HTR-8/SVneo (cell line): ENCODE results near the gene PAOX.

Source experiments
- DNase-seq: peaks from one replicate; pipeline ENCODE4 v3.0.0; 2011; ENCODE audit warnings: low spot score, mixed read lengths; ENCODE audit not compliant: insufficient read length
- FAIRE-seq: peaks from 2 replicates; lab custom pipeline; 2011; peaks lifted over from hg19 to GRCh38; lab: Jason Lieb, UNC

The PAOX gene

DNA sequence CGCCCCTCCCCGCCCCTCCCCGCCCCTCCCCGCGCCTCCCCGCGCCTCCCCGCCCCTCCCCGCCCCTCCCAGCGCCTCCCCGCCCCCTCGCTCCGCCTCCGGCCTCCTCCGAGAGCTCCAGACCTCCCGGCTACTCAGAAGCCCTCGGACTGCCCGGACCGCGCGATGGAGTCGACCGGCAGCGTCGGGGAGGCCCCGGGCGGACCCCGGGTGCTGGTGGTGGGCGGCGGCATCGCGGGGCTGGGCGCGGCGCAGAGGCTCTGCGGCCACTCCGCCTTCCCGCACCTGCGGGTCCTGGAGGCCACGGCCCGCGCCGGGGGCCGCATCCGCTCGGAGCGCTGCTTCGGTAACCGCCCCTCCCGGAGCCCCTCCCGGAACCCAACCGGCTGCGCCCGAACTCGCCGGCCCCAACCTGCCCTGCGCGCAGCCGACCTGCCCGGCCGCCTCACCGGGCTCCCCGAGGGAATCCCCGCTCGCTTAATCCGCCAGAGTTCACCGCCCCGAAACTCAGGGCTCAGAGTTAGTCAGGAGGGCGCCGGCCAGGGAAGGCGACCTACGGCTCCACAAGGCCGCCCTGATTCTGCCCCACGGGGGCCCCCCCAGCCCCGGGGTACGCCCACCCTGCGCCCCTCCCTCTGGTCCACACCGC, at the start of gene PAOX:
TSS of gene PAOX (plus strand) at position 111 of the 649 bp plus-strand sequence. CDS start at position 166, 55 bp downstream.
- no peak for FAIRE-seq

DNA sequence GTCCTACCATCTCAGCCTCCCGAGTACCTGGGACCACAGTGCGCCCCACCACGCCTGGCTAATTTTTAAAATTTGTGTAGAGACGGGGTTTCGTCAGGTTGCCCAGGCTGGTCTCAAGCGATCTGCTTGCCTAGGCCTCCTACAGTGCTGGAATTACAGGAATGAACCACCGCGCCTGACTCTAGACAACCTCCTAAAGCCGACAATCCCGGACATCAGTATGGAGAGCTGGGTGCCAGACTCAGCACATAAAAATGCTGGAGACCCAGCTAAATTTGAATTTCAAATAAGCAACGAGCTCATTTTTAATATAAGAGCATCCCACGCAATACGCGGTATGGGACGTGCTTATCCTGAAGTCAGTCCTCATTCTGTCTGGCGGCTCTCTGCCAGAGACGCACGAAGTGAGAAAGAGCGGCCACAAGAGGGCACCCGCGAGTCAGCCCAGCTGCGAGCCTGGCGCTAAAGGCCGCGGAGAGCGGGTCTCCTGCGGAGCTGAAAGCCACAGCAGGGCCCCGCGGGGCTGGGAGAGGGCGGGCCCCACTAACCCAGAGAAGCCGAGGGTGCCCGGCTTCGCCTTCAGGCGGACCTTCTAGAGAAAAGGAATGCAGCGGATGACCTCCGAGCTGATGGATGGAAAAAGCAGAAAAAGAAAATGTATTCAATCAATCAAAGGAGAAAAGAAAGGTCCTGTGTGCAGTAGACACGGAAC, 49.4 kb upstream of the PAOX start:
- FAIRE-seq (no peak), DNase-seq (peak; percentile 70)

More for the DNA sequence above, at the start of gene PAOX:
- DNase-seq, result peak; percentile 67

DNA sequence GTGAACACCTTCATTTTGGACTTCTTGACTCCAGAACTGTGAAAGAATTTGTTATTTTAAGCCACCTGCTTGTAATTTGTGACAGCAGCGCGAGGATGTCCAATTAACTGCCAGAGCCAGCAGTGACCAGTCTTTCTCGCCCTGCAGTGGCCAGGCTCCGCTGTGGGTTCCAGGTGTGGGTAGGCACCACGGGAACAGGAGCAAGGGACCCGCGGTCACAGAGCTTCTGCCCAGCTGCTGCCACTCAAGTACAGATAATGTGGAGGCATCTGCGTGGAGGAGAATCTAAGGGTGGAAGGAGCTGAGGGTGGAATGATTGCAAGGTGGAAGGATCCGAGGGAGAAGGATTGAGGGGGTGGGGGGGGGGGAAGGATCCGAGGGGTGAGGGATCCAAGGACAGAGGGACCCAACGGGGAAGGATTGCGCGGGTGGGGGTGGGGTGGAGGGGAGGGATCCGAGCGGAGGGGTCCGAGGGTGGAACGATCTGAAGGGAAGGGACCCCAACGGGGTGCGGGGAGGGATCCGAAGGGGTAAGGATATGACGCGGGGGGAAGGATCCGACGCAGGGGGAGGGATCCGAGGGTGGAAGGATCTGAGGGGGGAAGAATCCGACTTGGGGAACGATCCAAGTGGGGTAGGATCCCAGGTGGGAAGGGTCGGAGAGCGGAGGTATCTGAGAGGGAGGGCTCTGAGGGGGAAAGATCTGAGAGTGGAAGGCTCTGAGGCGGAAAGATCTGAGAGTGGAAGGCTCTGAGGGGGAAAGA, 45.9 kb upstream of the PAOX start:
- FAIRE-seq (no peak), DNase-seq (no peak)

- DNase-seq, result no peak
- FAIRE-seq, result no peak
Measured at GRCh38 chr10:133334503-133335245, 44.4 kb upstream of the PAOX start.

DNA sequence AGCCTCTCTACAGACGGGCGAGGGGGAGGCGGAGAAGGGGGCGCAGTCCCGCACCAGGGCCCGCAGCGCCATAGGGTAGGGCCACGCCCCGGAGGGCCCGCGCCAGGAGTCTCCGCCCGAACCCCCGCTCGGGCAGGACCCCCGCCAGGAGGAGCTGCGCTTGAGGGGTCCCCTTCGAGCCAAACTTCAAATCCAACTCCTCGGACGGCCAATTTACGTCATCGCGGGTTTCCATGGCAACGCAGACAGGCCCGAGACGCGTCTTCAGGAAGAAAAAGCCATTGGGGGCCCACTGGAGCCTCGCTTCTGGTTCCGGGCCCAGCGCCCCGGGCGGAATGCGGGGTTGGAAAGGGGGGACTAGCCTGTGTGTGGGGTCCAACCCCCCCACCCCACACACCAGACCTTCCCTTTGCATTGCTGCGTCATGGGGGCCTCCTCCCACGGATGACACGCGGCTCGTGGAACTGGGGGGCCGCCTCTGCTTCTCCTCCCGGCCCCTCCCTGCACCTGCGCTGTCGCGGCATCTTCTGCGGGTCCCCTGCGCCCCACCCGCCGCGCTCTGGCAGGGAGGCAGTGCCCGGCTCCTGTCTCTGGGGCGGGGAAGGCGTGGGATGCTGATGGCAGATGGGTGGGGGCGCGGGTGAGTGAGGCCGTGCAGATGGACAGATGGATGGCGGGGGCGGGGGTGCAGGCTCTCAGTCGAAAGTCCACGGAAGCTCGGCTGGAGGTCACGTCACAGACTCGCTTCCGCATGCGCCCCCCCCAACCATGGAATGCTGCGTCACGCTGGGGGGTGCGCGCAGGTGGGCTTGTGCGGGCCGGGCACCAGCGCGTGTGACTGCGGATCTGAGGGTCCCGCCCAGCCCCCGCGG, 43.6 kb upstream of the PAOX start:
- DNase-seq (no peak), FAIRE-seq (no peak)

- FAIRE-seq (no peak), DNase-seq (no peak)
Measured at GRCh38 chr10:133336118-133336576, 42.9 kb upstream of the PAOX start.

DNA sequence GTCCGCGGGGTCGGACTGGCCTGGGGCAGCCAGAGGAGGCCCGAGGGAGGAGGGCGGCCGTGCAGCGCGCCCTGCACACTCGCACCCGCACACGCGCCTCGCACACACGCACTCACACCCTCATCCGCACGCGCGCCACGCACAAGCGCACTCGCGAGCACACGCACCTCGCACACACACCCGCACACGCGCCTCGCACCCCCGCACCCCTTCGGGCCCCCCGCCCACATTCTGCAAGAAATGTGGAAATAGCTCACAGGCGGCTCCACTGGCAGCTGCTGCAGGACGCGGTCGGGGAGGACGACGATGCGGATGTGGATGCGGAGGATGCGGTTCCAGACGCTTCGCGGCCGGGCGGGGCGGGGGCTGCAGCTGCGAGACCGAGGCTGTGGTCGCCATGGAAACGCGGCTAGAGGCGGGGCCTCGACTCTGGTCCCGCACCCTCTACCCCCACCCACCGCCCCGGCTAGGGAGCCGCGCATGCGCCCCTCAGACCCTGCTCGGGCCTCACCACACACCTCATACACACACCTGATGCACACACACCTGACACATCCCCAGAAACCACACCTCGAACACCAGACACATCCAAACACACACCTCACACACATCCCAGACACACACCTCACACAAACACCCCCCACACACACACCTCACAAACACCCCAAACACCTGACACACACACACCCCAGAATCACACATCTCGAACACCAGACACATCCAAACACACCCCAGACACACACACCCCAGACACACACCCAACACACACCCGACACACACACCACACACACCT, 42.3 kb upstream of the PAOX start, which contains the start of gene CALY:
TSS of gene CALY (minus strand) at position 320 of the 793 bp plus-strand sequence. CDS start 7,907 bp downstream, outside the sequence.
- FAIRE-seq, result no peak

DNA sequence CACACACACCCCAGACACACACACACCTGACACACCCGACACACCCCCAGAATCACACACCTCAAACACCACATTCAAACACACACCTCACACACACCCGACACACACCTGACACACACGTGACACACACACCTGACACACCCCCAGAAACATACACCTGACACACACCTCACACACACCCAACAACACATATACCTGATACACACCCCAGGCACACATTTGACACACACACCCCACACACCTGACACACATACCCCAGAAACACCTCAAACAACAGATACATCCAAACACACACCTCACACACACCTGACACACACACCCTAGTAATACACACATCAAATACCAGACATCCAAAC, 41.7 kb upstream of the PAOX start:
- FAIRE-seq (peak; percentile 68), DNase-seq (no peak)

More for the DNA sequence above, 42.3 kb upstream of the PAOX start, which contains the start of gene CALY:
- no peak for DNase-seq

DNA sequence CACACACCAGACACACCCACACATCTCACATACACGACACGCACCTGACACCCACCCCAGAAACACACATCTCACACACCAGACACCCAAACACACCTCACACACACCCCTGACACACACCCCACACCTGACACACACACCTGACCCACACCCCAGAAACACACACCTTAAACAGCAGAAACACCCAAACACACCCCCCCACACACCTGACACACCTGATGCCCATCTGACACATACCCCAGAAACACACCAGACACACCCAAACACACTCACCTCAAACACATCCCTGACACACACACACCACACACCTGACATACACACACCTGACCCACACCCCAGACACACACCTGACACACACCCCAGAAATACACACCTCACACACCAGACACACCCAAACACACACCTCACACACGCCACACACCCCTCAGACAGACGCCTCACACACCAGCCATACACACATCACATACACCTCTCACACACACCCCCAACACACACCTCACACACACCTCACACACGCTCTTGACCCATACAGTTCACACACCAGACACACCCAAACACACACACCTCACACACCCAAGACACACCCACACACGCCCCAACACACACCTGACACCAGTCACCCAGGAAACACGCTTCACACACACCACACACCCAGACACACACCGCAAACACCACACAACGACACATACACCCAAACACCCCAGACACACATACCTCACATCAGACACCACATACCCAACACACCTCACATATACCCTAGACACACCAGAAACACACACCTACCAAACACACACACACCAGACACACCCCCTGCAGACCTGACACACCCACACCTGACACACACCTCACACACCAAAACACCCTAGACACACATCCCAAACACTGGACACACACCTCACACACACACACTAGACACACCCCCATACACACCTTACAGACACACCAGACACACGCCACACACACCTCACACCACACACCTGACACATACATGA, 40.7 kb upstream of the PAOX start:
- peak; percentile 86 for FAIRE-seq
- no peak for DNase-seq

DNA sequence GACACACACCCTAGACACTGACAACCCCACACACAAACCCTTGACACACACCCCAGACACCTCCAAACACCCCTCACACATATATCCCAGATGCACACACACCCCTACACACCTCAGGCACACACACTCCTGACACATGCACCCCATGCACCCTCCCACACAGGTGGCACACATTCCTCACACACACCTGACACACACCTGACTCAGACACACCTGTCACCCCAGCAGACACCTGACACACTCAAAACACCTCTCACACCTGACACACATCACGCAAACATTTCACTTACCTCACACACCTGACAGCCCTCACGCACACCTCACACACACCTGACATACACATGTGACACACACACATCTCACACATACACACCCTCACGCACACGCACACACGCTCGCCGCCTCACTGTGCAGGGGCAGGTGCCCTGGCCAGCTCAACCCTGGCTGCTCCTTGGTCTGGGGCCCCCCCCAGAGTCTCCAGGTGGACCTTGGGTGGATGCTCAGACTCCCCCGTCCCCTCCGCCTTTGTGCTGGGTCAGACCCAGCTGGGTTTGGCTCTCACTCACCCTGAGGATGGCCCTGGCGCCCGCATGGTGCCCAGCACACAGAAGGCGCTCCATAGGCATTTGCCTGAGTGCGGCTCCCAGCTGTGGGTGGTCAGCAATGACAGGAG, 39.2 kb upstream of the PAOX start:
- FAIRE-seq, result peak; percentile 66
- DNase-seq, result no peak

DNA sequence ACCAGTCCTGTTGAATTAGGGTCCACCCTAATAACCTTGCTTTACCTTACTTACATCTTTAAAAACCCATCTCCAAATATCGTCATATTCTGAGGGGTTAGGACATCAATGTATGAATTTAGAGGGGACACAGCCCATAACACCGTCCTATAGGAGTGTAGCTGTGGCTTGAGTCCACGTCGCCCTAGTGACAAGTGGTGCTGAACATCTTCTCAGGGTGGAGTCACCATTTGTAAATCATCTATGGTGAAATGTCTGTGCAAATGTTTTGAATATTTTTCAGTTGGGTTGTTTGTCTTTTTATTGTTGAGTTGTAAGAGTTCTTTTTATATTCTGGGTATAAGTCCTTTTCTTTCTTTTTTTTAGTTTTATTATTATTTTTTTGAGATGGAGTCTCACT, 37.1 kb upstream of the PAOX start:
- no peak for FAIRE-seq
- DNase-seq, result no peak

GRCh38 chr10:133342942-133343341, 36.1 kb upstream of the PAOX start:
- no peak for DNase-seq
- FAIRE-seq, result no peak

DNA sequence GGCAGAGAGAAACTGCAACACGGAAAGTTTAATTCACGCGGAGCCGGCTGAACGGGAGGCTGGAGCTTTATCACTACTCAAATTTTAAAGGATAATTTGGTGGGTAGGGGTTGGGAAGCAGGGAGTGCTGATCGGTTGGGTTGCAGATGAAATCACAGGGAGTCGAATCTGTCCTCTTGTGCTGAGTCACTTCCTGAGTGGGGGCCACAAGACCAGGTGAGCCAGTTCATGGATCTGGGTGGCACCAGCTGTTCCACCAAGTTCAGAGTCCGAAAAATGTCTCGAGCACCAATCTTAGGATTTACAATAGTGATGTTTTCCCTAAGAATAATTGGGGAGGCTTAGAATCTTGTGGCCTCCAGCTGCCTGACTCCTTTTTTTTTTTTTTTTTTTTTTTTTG, 35.5 kb upstream of the PAOX start:
- no peak for FAIRE-seq

DNA sequence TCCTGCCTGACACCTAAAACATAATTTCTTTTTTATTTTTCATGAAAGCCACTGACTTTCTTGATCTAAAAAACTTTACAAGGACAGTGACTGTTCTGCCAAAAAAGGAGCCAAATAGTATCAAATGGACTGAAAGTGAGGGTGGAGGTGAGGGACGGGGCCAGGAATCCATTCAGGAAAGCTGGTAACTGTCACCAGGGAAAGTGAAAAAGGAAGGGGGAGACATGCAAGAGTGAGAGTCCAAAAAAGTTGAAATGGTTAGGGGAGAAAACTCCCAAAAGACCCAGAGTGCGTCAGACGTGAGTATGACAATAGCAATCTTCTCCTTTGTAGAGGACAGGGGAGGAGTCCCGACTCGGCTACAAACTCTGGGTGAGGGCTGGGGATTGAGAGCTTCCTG, 34.8 kb upstream of the PAOX start:
- DNase-seq (no peak), FAIRE-seq (no peak)

More for the DNA sequence above, 35.5 kb upstream of the PAOX start:
- no peak for DNase-seq

DNA sequence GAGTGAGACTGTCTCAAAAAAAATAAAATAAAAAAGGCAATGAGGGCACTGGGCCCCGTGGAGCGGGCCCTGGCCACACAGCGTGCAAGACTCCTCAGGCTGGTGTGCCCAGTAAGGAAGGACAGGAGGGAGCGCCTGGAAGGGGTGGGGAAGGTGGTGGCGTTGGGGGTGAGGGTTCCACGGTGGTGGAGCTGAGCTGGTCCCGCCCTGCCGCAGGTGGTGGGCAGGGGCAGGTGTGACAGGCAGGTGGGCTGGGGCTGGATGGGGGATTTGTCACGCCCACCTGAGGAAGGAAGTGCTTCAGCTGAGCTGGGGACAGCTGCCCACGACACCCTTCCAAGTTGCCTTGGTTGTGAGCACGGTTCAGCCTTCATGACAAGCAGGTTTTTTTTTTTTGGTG, 32.6 kb upstream of the PAOX start:
- no peak for FAIRE-seq
- DNase-seq, result no peak

GRCh38 chr10:133347710-133348517, 31.1 kb upstream of the PAOX start:
- FAIRE-seq (no peak), DNase-seq (no peak)
